GM18951 (cell line): ENCODE measurements around the gene MPP3.
"Not testable (repeated sequence)": the region's sequence is repeated elsewhere in the genome, so short reads cannot be mapped to it uniquely, and the experiment has no call there.

Source experiments
- POLR2A ChIP-seq: IDR thresholded peaks from 4 replicates; pipeline ENCODE4 v1.6.1; 2011; ENCODE audit warnings: mild to moderate bottlenecking; ENCODE audit not compliant: insufficient read length, insufficient read depth; ENCODE audit errors: extremely low read depth
- in situ Hi-C: fragments of 300-500 bp; cut with MboI; formaldehyde crosslinking; loops from one replicate; pipeline ENCODE4 v1.12.0; 2022; ENCODE audit warnings: low sequenced_read_pairs, mixed read lengths, inconsistent platforms; ENCODE audit not compliant: unreplicated experiment

The MPP3 gene

GRCh38 chr17:43799047-43799446 lies 33.9 kb downstream of the MPP3 start:
- in situ Hi-C loops, result no loop called here
- no peak for TF ChIP-seq POLR2A

- in situ Hi-C loops, result not testable (repeated sequence)
These were observed 34.9 kb downstream of the MPP3 start for GRCh38 chr17:43798024-43798423.

DNA sequence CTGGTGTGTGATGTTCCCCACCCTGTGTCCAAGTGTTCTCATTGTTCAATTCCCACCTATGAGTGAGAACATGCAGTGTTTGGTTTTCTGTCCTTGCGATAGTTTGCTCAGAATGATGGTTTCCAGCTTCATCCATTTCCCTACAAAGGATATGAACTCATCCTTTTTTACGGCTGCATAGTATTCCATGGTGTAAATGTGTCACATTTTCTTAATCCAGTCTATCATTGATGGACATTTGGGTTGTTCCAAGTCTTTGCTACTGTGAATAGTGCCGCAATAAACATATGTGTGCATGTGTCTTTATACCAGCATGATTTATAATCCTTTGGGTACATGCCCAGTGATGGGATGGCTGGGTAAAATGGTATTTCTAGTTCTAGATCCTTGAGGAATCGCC lies 40.3 kb downstream of the MPP3 start:
- in situ Hi-C loops, result not testable (repeated sequence)

DNA sequence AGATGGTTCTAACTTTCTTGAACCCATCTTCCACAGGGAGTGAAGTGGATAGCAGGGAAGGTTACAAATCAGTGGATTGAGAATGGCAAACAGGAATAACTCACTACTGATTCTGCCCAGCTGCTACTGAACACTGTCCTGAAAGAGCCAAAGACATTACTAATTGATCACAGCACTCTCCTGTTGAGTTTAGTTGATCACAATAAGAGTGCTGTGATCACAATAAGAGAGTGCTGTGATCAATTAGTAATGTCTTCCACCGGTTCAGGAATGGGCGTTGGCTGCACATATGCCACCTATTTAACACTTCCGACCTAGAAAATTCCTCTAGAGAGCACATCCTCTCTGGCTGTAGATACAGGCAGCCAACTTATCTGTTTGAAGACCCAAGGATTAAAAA lies 41.4 kb downstream of the MPP3 start:
- no peak for TF ChIP-seq POLR2A
- in situ Hi-C loops, result no loop called here

GRCh38 chr17:43790311-43790940 lies 42.5 kb downstream of the MPP3 start:
- no peak for TF ChIP-seq POLR2A
- in situ Hi-C loops, result no loop called here

- no peak for TF ChIP-seq POLR2A
- in situ Hi-C loops, result no loop called here
These were observed 43.5 kb downstream of the MPP3 start for GRCh38 chr17:43789482-43789881.

DNA sequence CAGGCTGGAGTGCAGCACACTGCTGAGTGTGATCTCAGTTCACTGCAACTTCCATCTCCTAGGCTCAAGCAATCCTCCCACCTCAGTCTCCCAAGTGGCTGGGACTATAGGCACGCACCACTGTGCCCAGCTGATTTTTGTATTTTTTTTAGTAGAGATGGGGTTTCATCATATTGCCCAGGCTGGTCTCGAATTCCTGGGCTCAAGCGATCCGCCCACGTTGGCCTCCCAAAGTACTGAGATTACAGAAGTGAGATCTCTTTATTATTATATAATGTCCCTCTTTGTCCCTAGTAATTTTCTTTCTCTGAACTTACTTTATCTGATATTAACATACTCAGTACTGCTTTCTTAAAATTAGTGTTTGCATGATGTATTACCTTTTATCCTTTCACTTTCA lies 44.4 kb downstream of the MPP3 start:
- in situ Hi-C loops, result no loop called here
- TF ChIP-seq POLR2A, result no peak

DNA sequence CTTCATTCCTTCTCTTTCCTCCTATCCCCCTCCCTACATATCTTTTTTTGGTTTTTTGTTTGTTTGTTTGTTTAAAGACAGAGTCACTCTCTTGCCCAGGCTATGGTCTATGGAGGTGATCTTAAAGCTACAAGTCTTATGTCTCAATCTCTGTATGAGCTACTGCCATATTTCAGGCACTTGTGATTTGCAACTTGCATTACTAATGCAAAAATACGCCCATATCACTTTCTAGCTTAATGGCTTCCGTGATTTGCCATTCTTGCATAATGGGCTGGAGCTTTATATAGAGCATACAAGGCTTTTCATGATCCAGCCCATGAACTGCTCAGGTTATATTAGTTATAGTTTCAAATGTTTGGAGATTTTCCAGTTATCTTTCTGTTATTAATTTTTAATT lies 45.2 kb downstream of the MPP3 start:
- TF ChIP-seq POLR2A, result no peak
- in situ Hi-C loops, result no loop called here

GRCh38 chr17:43784628-43785101 lies 48.3 kb downstream of the MPP3 start:
- in situ Hi-C loops, result no loop called here
- no peak for TF ChIP-seq POLR2A

GRCh38 chr17:43784068-43784467 lies 48.9 kb downstream of the MPP3 start:
- TF ChIP-seq POLR2A, result no peak
- in situ Hi-C loops, result no loop called here

DNA sequence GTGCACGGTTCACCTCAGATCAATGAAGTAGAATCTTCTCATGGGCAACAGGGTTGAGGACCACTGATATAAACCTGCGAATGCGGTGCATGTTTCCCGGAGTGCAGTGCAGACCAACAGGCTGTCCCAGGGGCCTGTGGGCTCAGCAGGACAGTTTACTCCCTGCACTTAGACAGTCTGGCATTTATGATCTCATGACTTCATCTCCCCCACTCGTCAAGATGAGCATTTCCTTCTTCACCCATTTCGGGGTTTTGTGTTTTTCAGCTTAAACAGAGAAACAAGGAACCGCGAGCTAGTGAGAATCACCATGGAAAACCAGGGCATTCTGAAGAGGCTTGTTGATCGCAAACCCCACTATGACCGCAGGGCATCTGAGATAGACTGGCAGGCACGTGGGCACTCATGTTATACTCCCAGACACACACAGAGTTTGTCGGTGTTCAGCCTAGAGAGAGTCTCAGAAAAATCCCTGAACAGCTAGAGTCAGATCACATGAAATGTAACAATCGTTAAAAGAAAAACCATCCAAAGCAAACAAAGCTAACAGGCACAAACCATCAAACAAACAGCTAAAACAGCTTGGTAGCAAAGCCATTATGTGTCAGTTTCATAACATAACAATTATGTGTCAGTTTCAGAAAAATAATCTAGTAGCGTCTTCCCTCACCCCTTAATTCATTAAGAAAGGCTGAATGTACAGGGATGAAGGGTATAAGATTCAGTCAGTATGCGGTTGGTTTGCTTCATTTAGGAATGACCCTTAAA lies 49.8 kb downstream of the MPP3 start:
- TF ChIP-seq POLR2A, result no peak
- in situ Hi-C loops, result no loop called here

- in situ Hi-C loops, result no loop called here
- no peak for TF ChIP-seq POLR2A
These were observed 52.8 kb downstream of the MPP3 start, which contains the start of gene CFAP97D1 for GRCh38 chr17:43780135-43780534. TSS of gene CFAP97D1 (plus strand) at chr17:43780435. CDS start at chr17:43780463, 28 bp downstream.

DNA sequence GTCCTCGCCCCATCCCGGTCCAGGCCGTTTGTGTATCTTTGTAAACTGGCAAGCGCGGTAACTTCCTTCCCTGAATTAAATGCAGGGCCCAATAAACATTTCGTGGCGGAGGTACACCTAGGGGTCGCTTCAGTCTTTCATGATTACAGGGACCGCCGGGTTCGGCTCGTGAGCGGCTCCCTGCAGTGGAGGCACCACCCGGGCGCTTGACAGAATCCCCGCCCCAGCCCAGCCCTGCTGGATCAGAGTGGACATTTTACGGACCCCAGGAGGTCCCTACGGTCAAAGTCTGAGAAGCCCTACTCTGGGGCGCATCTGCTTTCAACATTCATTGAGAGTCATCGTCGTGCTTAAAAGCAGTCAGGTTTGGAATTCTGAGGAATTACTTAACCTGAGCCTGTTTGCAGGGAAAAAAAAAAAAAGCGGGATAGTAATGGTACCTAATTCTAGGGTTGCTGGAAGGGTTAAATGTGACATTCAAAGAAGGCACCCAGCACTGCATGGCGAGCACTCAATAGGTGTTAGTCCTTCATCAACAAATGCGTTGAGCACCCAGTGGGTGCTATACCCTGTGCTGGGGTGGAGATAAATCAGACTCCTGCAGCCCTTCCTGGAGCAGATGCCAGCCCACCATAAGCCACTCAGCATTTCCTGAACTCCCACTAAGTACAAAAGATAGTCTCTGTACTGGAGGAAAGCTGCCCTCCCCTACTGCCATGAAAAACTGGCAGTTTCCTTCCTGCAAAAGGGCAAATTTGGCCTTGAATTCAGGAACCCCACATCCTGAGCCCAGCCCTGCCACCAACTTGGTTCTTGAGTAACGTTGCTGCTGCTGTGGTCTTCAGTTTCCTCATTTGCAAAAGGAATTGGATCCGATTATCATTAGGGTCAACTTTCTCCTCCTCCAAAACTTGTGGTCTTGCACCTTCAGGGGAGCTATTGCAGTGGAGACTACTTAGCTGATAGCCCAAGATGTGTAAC lies 53.5 kb downstream of the MPP3 start:
- in situ Hi-C loops, result no loop called here
- TF ChIP-seq POLR2A, result no peak
